Measurements from ENCODE around the gene FAM89A.

GRCh38 chr1:231073331-231073730 is 33.3 kb upstream of the FAM89A start:
- TF ChIP-seq, protein P1, sequence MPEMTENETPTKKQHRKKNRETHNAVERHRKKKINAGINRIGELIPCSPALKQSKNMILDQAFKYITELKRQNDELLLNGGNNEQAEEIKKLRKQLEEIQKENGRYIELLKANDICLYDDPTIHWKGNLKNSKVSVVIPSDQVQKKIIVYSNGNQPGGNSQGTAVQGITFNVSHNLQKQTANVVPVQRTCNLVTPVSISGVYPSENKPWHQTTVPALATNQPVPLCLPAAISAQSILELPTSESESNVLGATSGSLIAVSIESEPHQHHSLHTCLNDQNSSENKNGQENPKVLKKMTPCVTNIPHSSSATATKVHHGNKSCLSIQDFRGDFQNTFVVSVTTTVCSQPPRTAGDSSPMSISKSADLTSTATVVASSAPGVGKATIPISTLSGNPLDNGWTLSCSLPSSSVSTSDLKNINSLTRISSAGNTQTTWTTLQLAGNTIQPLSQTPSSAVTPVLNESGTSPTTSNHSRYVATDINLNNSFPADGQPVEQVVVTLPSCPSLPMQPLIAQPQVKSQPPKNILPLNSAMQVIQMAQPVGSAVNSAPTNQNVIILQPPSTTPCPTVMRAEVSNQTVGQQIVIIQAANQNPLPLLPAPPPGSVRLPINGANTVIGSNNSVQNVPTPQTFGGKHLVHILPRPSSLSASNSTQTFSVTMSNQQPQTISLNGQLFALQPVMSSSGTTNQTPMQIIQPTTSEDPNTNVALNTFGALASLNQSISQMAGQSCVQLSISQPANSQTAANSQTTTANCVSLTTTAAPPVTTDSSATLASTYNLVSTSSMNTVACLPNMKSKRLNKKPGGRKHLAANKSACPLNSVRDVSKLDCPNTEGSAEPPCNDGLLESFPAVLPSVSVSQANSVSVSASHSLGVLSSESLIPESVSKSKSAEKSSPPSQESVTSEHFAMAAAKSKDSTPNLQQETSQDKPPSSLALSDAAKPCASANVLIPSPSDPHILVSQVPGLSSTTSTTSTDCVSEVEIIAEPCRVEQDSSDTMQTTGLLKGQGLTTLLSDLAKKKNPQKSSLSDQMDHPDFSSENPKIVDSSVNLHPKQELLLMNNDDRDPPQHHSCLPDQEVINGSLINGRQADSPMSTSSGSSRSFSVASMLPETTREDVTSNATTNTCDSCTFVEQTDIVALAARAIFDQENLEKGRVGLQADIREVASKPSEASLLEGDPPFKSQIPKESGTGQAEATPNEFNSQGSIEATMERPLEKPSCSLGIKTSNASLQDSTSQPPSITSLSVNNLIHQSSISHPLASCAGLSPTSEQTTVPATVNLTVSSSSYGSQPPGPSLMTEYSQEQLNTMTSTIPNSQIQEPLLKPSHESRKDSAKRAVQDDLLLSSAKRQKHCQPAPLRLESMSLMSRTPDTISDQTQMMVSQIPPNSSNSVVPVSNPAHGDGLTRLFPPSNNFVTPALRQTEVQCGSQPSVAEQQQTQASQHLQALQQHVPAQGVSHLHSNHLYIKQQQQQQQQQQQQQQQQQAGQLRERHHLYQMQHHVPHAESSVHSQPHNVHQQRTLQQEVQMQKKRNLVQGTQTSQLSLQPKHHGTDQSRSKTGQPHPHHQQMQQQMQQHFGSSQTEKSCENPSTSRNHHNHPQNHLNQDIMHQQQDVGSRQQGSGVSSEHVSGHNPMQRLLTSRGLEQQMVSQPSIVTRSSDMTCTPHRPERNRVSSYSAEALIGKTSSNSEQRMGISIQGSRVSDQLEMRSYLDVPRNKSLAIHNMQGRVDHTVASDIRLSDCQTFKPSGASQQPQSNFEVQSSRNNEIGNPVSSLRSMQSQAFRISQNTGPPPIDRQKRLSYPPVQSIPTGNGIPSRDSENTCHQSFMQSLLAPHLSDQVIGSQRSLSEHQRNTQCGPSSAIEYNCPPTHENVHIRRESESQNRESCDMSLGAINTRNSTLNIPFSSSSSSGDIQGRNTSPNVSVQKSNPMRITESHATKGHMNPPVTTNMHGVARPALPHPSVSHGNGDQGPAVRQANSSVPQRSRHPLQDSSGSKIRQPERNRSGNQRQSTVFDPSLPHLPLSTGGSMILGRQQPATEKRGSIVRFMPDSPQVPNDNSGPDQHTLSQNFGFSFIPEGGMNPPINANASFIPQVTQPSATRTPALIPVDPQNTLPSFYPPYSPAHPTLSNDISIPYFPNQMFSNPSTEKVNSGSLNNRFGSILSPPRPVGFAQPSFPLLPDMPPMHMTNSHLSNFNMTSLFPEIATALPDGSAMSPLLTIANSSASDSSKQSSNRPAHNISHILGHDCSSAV (CRISPR knock-in tag; IDR thresholded peaks at IDR 0.05; ENCODE audit: borderline replicate concordance), result no peak
- TF ChIP-seq SPEN (CRISPR knock-in tag; IDR thresholded peaks at IDR 0.05; ENCODE audit: low read depth) (no peak), ZNF468 (CRISPR knock-in tag; IDR thresholded peaks at IDR 0.05) (no peak)

Measured in HepG2 (cell line).